HG03280 (cell line): Measurements from ENCODE around the gene CDC42EP1.
"Not testable (repeated sequence)": the region's sequence is repeated elsewhere in the genome, so short reads cannot be mapped to it uniquely, and the experiment has no call there.

Experiments
- ATAC-seq: cut with Tn5 transposase; IDR thresholded peaks from one replicate; pipeline ENCODE4 v1.9.1; 2021; ENCODE audit warnings: mild to moderate bottlenecking, moderate library complexity; ENCODE audit not compliant: unreplicated experiment

The CDC42EP1 gene

GRCh38 chr22:37533995-37534394 is 26.3 kb upstream of the CDC42EP1 start:
- no peak for ATAC-seq

GRCh38 chr22:37534445-37534844 is 25.8 kb upstream of the CDC42EP1 start:
- ATAC-seq = no peak

- ATAC-seq = no peak
Observed at GRCh38 chr22:37535159-37535558, 25.1 kb upstream of the CDC42EP1 start.

GRCh38 chr22:37538590-37539357 is 21.5 kb upstream of the CDC42EP1 start:
- peak; percentile 87 for ATAC-seq

GRCh38 chr22:37539790-37540189 is 20.5 kb upstream of the CDC42EP1 start:
- ATAC-seq = not testable (repeated sequence)

GRCh38 chr22:37542416-37542815 is 17.9 kb upstream of the CDC42EP1 start:
- ATAC-seq = not testable (repeated sequence)

- ATAC-seq = no peak
Observed at GRCh38 chr22:37542959-37543358, 17.3 kb upstream of the CDC42EP1 start.

- no peak for ATAC-seq
Observed at GRCh38 chr22:37544955-37545702, 15.2 kb upstream of the CDC42EP1 start.

GRCh38 chr22:37545703-37546436 is 14.4 kb upstream of the CDC42EP1 start:
- ATAC-seq = no peak

GRCh38 chr22:37546437-37547250 is 13.6 kb upstream of the CDC42EP1 start:
- ATAC-seq = no peak

- ATAC-seq = no peak
Observed at GRCh38 chr22:37547251-37547741, 13.0 kb upstream of the CDC42EP1 start.

- no peak for ATAC-seq
Observed at GRCh38 chr22:37549704-37550059, 10.6 kb upstream of the CDC42EP1 start.

- ATAC-seq = not testable (repeated sequence)
Observed at GRCh38 chr22:37550921-37551320, 9.4 kb upstream of the CDC42EP1 start.

- no peak for ATAC-seq
Observed at GRCh38 chr22:37551981-37552380, 8.3 kb upstream of the CDC42EP1 start.

- ATAC-seq = no peak
Observed at GRCh38 chr22:37552524-37553163, 7.6 kb upstream of the CDC42EP1 start.

GRCh38 chr22:37553725-37554124 is 6.6 kb upstream of the CDC42EP1 start:
- ATAC-seq = no peak

- no peak for ATAC-seq
Observed at GRCh38 chr22:37555029-37555428, 5.3 kb upstream of the CDC42EP1 start.

- no peak for ATAC-seq
Observed at GRCh38 chr22:37556710-37557109, 3.6 kb upstream of the CDC42EP1 start.

- no peak for ATAC-seq
Observed at GRCh38 chr22:37557321-37558001, 2.8 kb upstream of the CDC42EP1 start.

- ATAC-seq = no peak
Observed at GRCh38 chr22:37558815-37559214, 1.5 kb upstream of the CDC42EP1 start.
